NCI-H345 treated with DMSO at 0.1 percent for 48 hours (cell line): ENCODE results near the gene KLF15.

Experiments
- DNase-seq: peaks from one replicate; lab custom pipeline; 2025; ENCODE audit not compliant: unreplicated experiment; lab: John Stamatoyannopoulos, UW

Gene KLF15

GRCh38 chr3:126307591-126308393, 49.4 kb downstream of the KLF15 start:
- DNase-seq = no peak

- no peak for DNase-seq
Measured at GRCh38 chr3:126306888-126307482, 50.2 kb downstream of the KLF15 start.

GRCh38 chr3:126306397-126306796, 50.8 kb downstream of the KLF15 start:
- no peak for DNase-seq

- no peak for DNase-seq
Measured at GRCh38 chr3:126305427-126305826, 51.8 kb downstream of the KLF15 start.

- DNase-seq = no peak
Measured at GRCh38 chr3:126304704-126305103, 52.5 kb downstream of the KLF15 start.

GRCh38 chr3:126304291-126304690, 52.9 kb downstream of the KLF15 start:
- no peak for DNase-seq

GRCh38 chr3:126303272-126303671, 53.9 kb downstream of the KLF15 start:
- DNase-seq = no peak

GRCh38 chr3:126300761-126301481, 56.3 kb downstream of the KLF15 start:
- no peak for DNase-seq

- DNase-seq = no peak
Measured at GRCh38 chr3:126300001-126300760, 57.0 kb downstream of the KLF15 start.

- no peak for DNase-seq
Measured at GRCh38 chr3:126295407-126295939, 61.7 kb downstream of the KLF15 start.

- no peak for DNase-seq
Measured at GRCh38 chr3:126294211-126294808, 62.9 kb downstream of the KLF15 start.

- no peak for DNase-seq
Measured at GRCh38 chr3:126293370-126294082, 63.7 kb downstream of the KLF15 start.
